CD4-positive, alpha-beta T cell (primary cell): ENCODE results near the gene PDE4B. TPM values are rescaled to one million over a fixed set of nuclear protein-coding genes. Genes with fewer than 3 reads are reported as not detected.

Experiments
- ATAC-seq: fragments of 200-7000 bp; cut with Tn5 transposase; one replicate; pipeline ENCODE4 v1.10.0; 2022; ENCODE audit warnings: mild to moderate bottlenecking; ENCODE audit not compliant: poor library complexity
- CTCF ChIA-PET: fragments of 350-600 bp; sonication (Branson Sonifier 250); formaldehyde crosslinking; loops from one replicate; lab custom pipeline; 2021; ENCODE audit warnings: antibody characterized with exemption, inconsistent platforms; lab: Charles Lee
- POLR2A ChIA-PET: fragments of 350-600 bp; sonication (Branson Sonifier 250); formaldehyde crosslinking; loops from one replicate; lab custom pipeline; 2021; ENCODE audit warnings: antibody characterized with exemption, inconsistent platforms; lab: Charles Lee
- DNase-seq, 14 experiments: peaks; one replicate each; pipeline ENCODE4 v3.0.0-alpha.2; 2013 to 2020; ENCODE audit warnings: mixed read lengths in 2 of 14
- H3K27ac ChIP-seq, 2 donors: one replicate each; pipeline versions ENCODE4 v1.5.1 to v1.7.0; 2013; ENCODE audit warnings: low read length in 2 of 2, low read depth in 1 of 2, mild to moderate bottlenecking in 1 of 2
- H3K27me3 ChIP-seq, 2 experiments: 1 replicate in 1 of 2; 2 replicates in 1 of 2; pipeline versions ENCODE4 v1.6.1 to v1.7.0; 2013; ENCODE audit warnings: low read length in 2 of 2, control low read depth in 1 of 2, mild to moderate bottlenecking in 1 of 2, moderate library complexity in 1 of 2; ENCODE audit not compliant: insufficient read depth in 2 of 2, control insufficient read depth in 1 of 2
- H3K36me3 ChIP-seq: one replicate; pipeline ENCODE4 v1.6.1; 2013; ENCODE audit warnings: low read length, control low read depth; ENCODE audit not compliant: insufficient read depth
- H3K4me1 ChIP-seq: one replicate; pipeline ENCODE4 v1.6.1; 2013; ENCODE audit warnings: low read length, control low read depth; ENCODE audit not compliant: insufficient read depth
- H3K4me3 ChIP-seq: one replicate; pipeline ENCODE4 v1.5.1; 2013; ENCODE audit warnings: mild to moderate bottlenecking, low read length, moderate library complexity
- H3K9me3 ChIP-seq, 2 experiments: 1 replicate in 1 of 2; 2 replicates in 1 of 2; pipeline versions ENCODE4 v1.6.1 to v1.7.0; 2013; ENCODE audit warnings: low read length in 2 of 2, mild to moderate bottlenecking in 2 of 2, control low read depth in 1 of 2, moderate library complexity in 1 of 2; ENCODE audit not compliant: control insufficient read depth in 1 of 2, insufficient read depth in 1 of 2
- H3K27ac Mint-ChIP-seq: one replicate; pipeline ENCODE4 v1.8.0; 2020; ENCODE audit warnings: mixed read lengths
- H3K27me3 Mint-ChIP-seq: one replicate; pipeline ENCODE4 v1.8.0; 2021; ENCODE audit warnings: mixed read lengths
- H3K36me3 Mint-ChIP-seq: one replicate; pipeline ENCODE4 v1.8.0; 2021; ENCODE audit warnings: low read depth, mixed read lengths
- H3K4me1 Mint-ChIP-seq: one replicate; pipeline ENCODE4 v1.8.0; 2021; ENCODE audit warnings: low read depth, mixed read lengths
- H3K4me3 Mint-ChIP-seq: one replicate; pipeline ENCODE4 v1.8.0; 2020; ENCODE audit warnings: mild to moderate bottlenecking, mixed read lengths
- H3K9me3 Mint-ChIP-seq: one replicate; pipeline ENCODE4 v1.8.0; 2020; ENCODE audit warnings: mixed read lengths
- CTCF ChIP-seq: fragments of 200-600 bp; IDR thresholded peaks from one replicate; pipeline ENCODE4 v1.8.0; 2022; ENCODE audit warnings: antibody characterized with exemption, mild to moderate bottlenecking
- intact Hi-C, 2 experiments: fragments of 100-400 bp; cut with DNase I in 1 of 2; cut with micrococcal nuclease in 1 of 2; formaldehyde crosslinking; loops; one replicate each; pipeline versions ENCODE4 v1.15.1 to v1.9.0; 2023 to 2025; cut with DNase I, micrococcal nuclease
- total RNA-seq, 174 experiments: library from RNA in 2 of 174; stranded (reverse) in 2 of 174; gene quantifications; one replicate each; pipeline ENCODE4 v1.2.3 and lab custom pipeline; 2021 to 2026

Gene PDE4B
- total RNA-seq, 2 experiments from 2014 or later = 155 to 159 TPM

- Mint-ChIP-seq H3K9me3 (peaks cover 11% of the 10 kb centered on the region), H3K27ac (no peak overlapping the region), H3K27me3 (peaks cover 14% of the 10 kb centered on the region), H3K36me3 (no peaks in the 10 kb centered on the region), H3K4me3 (no peak overlapping the region), H3K4me1 (no peaks in the 10 kb centered on the region)
- intact Hi-C loops = no loop called here
- Histone ChIP-seq H3K27me3 (no peaks in the 10 kb centered on the region), H3K4me1 (no peaks in the 10 kb centered on the region), H3K4me3 (no peak overlapping the region), H3K9me3 (no peaks in the 10 kb centered on the region), H3K27ac (no peak overlapping the region), H3K36me3 (no peaks in the 10 kb centered on the region)
- TF ChIP-seq CTCF = no peak
- no peak for ATAC-seq
- CTCF ChIA-PET = no interaction called here
- POLR2A ChIA-PET = no interaction called here
- DNase-seq = no peak
Observed at GRCh38 chr1:66025188-66025587, 232.5 kb downstream of the PDE4B start.

- H3K27ac Mint-ChIP-seq = no peak overlapping the region
- ChIA-PET CTCF (no interaction called here), POLR2A (no interaction called here)
- Histone ChIP-seq H3K4me3 (no peak overlapping the region), H3K36me3 (no peaks in the 10 kb centered on the region), H3K27ac (no peak overlapping the region), H3K27me3 (no peaks in the 10 kb centered on the region), H3K9me3 (peaks cover 0 to 6% of the 10 kb centered on the region in 2 experiments), H3K4me1 (no peaks in the 10 kb centered on the region)
- no peak for TF ChIP-seq CTCF
- intact Hi-C loops = no loop called here
- H3K9me3 Mint-ChIP-seq = peaks cover 16% of the 10 kb centered on the region
- no peaks in the 10 kb centered on the region for H3K36me3 Mint-ChIP-seq
- H3K27me3 Mint-ChIP-seq = peaks cover 18% of the 10 kb centered on the region
- no peak overlapping the region for H3K4me3 Mint-ChIP-seq
- DNase-seq (no peak), ATAC-seq (no peak)
- no peaks in the 10 kb centered on the region for H3K4me1 Mint-ChIP-seq
Observed at GRCh38 chr1:66028035-66028434, 235.3 kb downstream of the PDE4B start.

GRCh38 chr1:66033781-66034180 is 241.1 kb downstream of the PDE4B start:
- intact Hi-C loops = no loop called here
- H3K27ac ChIP-seq = no peak overlapping the region
- H3K36me3 ChIP-seq = no peaks in the 10 kb centered on the region
- H3K9me3 Mint-ChIP-seq = peaks cover 15% of the 10 kb centered on the region
- no peaks in the 10 kb centered on the region for H3K36me3 Mint-ChIP-seq
- ATAC-seq (no peak), DNase-seq (no peak)
- peaks cover 0 to 6% of the 10 kb centered on the region in 2 experiments for H3K9me3 ChIP-seq
- peaks cover 28% of the 10 kb centered on the region for H3K27me3 Mint-ChIP-seq
- peaks cover 0 to 2% of the 10 kb centered on the region in 2 experiments for H3K27me3 ChIP-seq
- TF ChIP-seq CTCF = no peak
- POLR2A ChIA-PET = interaction anchor here (0.7 kb wide), 1 partner anchor 1641 kb away, joined by 3 read pairs; no protein-coding TSS in a partner anchor
- CTCF ChIA-PET = no interaction called here
- H3K4me3 Mint-ChIP-seq = no peak overlapping the region
- H3K4me1 ChIP-seq = no peaks in the 10 kb centered on the region
- H3K4me3 ChIP-seq = no peak overlapping the region
- no peaks in the 10 kb centered on the region for H3K4me1 Mint-ChIP-seq
- no peak overlapping the region for H3K27ac Mint-ChIP-seq
